Caco-2 (cell line): ENCODE results near the gene MOCS1. TPM values are rescaled to one million over a fixed set of nuclear protein-coding genes. Genes with fewer than 3 reads are reported as not detected.
A peak's percentile ranks its signal among the peaks of the same experiment; 100 is the strongest.

Experiments used
- BruUV-seq: library from RNA; stranded (reverse); fragments of 400-500 nt; replicated peaks from 2 replicates; lab custom pipeline; 2021; lab: Mats Ljungman, UMichigan
- CTCF ChIA-PET: fragments of 300-600 bp; sonication (Branson Sonifier 250); formaldehyde crosslinking; loops from one replicate; lab custom pipeline; 2022; ENCODE audit warnings: antibody characterized with exemption; lab: Charles Lee
- POLR2A ChIA-PET: fragments of 300-600 bp; sonication (Branson Sonifier 250); formaldehyde crosslinking; loops from one replicate; lab custom pipeline; 2022; ENCODE audit warnings: antibody characterized with exemption; lab: Charles Lee
- DNase-seq, 2 experiments: peaks; one replicate each; pipeline versions ENCODE4 v3.0.0 to v3.0.0-alpha.2; 2020 to 2022
- H3K27me3 ChIP-seq: replicated peaks from 2 replicates; pipeline ENCODE4 v1.6.0; 2011; ENCODE audit warnings: low read length; ENCODE audit not compliant: control insufficient read depth, insufficient read depth
- H3K36me3 ChIP-seq: 2 replicates; pipeline ENCODE4 v1.5.1; 2011; ENCODE audit warnings: low read length; ENCODE audit not compliant: control insufficient read depth, insufficient read depth
- H3K4me1 ChIP-seq: fragments of 250-450 bp; sonication (Bioruptor Pico); 2 replicates; pipeline ENCODE4 v1.5.1; 2020; ENCODE audit warnings: mild to moderate bottlenecking
- H3K4me3 ChIP-seq: 2 replicates; pipeline ENCODE4 v1.5.1; 2011; ENCODE audit warnings: low read depth, mild to moderate bottlenecking, control low read depth, low read length
- H3K9me3 ChIP-seq: fragments of 250-450 bp; sonication (Bioruptor Pico); 2 replicates; pipeline ENCODE4 v1.5.1; 2020; ENCODE audit warnings: mild to moderate bottlenecking, moderate library complexity
- H3K27ac Mint-ChIP-seq: one replicate; pipeline ENCODE4 v1.8.0; 2022; ENCODE audit warnings: mixed read lengths; ENCODE audit not compliant: unreplicated experiment
- H3K27me3 Mint-ChIP-seq: one replicate; pipeline ENCODE4 v1.8.0; 2022; ENCODE audit warnings: mixed read lengths; ENCODE audit not compliant: insufficient read depth, unreplicated experiment
- H3K36me3 Mint-ChIP-seq: one replicate; pipeline ENCODE4 v1.8.0; 2022; ENCODE audit warnings: mild to moderate bottlenecking, mixed read lengths; ENCODE audit not compliant: insufficient read depth, unreplicated experiment
- H3K4me1 Mint-ChIP-seq: one replicate; pipeline ENCODE4 v1.8.0; 2022; ENCODE audit warnings: low read depth, mixed read lengths; ENCODE audit not compliant: unreplicated experiment
- H3K4me3 Mint-ChIP-seq: one replicate; pipeline ENCODE4 v1.8.0; 2022; ENCODE audit warnings: mild to moderate bottlenecking, moderate library complexity, mixed read lengths; ENCODE audit not compliant: unreplicated experiment
- H3K9me3 Mint-ChIP-seq: one replicate; pipeline ENCODE4 v1.8.0; 2022; ENCODE audit warnings: mixed read lengths; ENCODE audit not compliant: unreplicated experiment
- intact Hi-C: fragments of 100-400 bp; cut with micrococcal nuclease; formaldehyde crosslinking; loops from one replicate; pipeline ENCODE4 v1.10.0; 2022; ENCODE audit not compliant: unreplicated experiment
- total RNA-seq: library from RNA; stranded (reverse); gene quantifications from 2 replicates; pipeline ENCODE4 v1.2.3, GENCODE V29; 2022
- TF ChIP-seq, protein P1 (sequence below), 2 experiments: fragments of 200-600 bp in 1 of 2; IDR thresholded peaks; 1 replicate in 1 of 2; 2 replicates in 1 of 2; pipeline versions ENCODE4 v1.5.1 to v1.8.0; 2011 to 2022; ENCODE audit warnings: antibody characterized with exemption in 1 of 2, control low read depth in 1 of 2, inconsistent platforms in 1 of 2, low read depth in 1 of 2, low read length in 1 of 2, mild to moderate bottlenecking in 1 of 2, moderate library complexity in 1 of 2; ENCODE audit not compliant: insufficient read depth in 1 of 2, severe bottlenecking in 1 of 2, unreplicated experiment in 1 of 2

The MOCS1 gene
- total RNA-seq, 1 experiment from 2014 or later: 44.7 TPM

- Mint-ChIP-seq H3K4me1 (peaks cover 33% of the 10 kb centered on the region), H3K36me3 (no peaks in the 10 kb centered on the region), H3K27ac (no peak overlapping the region), H3K27me3 (no peaks in the 10 kb centered on the region), H3K9me3 (peaks cover 16% of the 10 kb centered on the region), H3K4me3 (no peak overlapping the region)
- Histone ChIP-seq H3K4me3 (no peak overlapping the region), H3K27me3 (no peaks in the 10 kb centered on the region), H3K9me3 (peaks cover 4% of the 10 kb centered on the region), H3K36me3 (no peaks in the 10 kb centered on the region), H3K4me1 (peaks cover 38% of the 10 kb centered on the region)
- TF ChIP-seq, protein P1, sequence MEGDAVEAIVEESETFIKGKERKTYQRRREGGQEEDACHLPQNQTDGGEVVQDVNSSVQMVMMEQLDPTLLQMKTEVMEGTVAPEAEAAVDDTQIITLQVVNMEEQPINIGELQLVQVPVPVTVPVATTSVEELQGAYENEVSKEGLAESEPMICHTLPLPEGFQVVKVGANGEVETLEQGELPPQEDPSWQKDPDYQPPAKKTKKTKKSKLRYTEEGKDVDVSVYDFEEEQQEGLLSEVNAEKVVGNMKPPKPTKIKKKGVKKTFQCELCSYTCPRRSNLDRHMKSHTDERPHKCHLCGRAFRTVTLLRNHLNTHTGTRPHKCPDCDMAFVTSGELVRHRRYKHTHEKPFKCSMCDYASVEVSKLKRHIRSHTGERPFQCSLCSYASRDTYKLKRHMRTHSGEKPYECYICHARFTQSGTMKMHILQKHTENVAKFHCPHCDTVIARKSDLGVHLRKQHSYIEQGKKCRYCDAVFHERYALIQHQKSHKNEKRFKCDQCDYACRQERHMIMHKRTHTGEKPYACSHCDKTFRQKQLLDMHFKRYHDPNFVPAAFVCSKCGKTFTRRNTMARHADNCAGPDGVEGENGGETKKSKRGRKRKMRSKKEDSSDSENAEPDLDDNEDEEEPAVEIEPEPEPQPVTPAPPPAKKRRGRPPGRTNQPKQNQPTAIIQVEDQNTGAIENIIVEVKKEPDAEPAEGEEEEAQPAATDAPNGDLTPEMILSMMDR (IDR thresholded peaks at IDR 0.05; ENCODE audit: insufficient read depth in 1 of 2, low read depth in 1 of 2, low read length in 1 of 2, severe bottlenecking in 1 of 2, unreplicated experiment in 1 of 2): no peak
- CTCF ChIA-PET: no interaction called here
- POLR2A ChIA-PET: no interaction called here
- no TSS peak for BruUV-seq
- no peak for DNase-seq
- intact Hi-C loops: no loop called here
These were observed 31.5 kb upstream of the MOCS1 start for GRCh38 chr6:39965751-39966150.

- TF ChIP-seq, protein P1 (IDR thresholded peaks at IDR 0.05; ENCODE audit: insufficient read depth in 1 of 2, low read depth in 1 of 2, low read length in 1 of 2, severe bottlenecking in 1 of 2, unreplicated experiment in 1 of 2): no peak
- no TSS peak for BruUV-seq
These were observed 30.3 kb upstream of the MOCS1 start for GRCh38 chr6:39964530-39964929.

GRCh38 chr6:39964094-39964493, 29.8 kb upstream of the MOCS1 start:
- no peak for DNase-seq
- H3K27me3 Mint-ChIP-seq: no peaks in the 10 kb centered on the region
- CTCF ChIA-PET: no interaction called here
- H3K9me3 ChIP-seq: peaks cover 6% of the 10 kb centered on the region
- no peaks in the 10 kb centered on the region for H3K27me3 ChIP-seq
- peaks cover 38% of the 10 kb centered on the region for H3K4me1 ChIP-seq
- POLR2A ChIA-PET: no interaction called here
- H3K4me3 ChIP-seq: no peak overlapping the region
- no peaks in the 10 kb centered on the region for H3K36me3 Mint-ChIP-seq
- H3K4me1 Mint-ChIP-seq: peaks cover 34% of the 10 kb centered on the region
- intact Hi-C loops: loop anchor here (5.0 kb wide), 1 partner anchor 47 kb away; no protein-coding TSS in a partner anchor
- peaks cover 31% of the 10 kb centered on the region for H3K9me3 Mint-ChIP-seq
- no peaks in the 10 kb centered on the region for H3K36me3 ChIP-seq
- no TSS peak for BruUV-seq
- TF ChIP-seq, protein P1 (IDR thresholded peaks at IDR 0.05; ENCODE audit: insufficient read depth in 1 of 2, low read depth in 1 of 2, low read length in 1 of 2, severe bottlenecking in 1 of 2, unreplicated experiment in 1 of 2): no peak
- no peak overlapping the region for H3K27ac Mint-ChIP-seq
- peak overlapping the region; percentile 2 for H3K4me3 Mint-ChIP-seq

More at GRCh38 chr6:39964530-39964929, 30.3 kb upstream of the MOCS1 start:
- DNase-seq: no peak
- H3K4me1 Mint-ChIP-seq: peaks cover 34% of the 10 kb centered on the region
- Histone ChIP-seq H3K9me3 (peaks cover 5% of the 10 kb centered on the region), H3K36me3 (no peaks in the 10 kb centered on the region), H3K27me3 (no peaks in the 10 kb centered on the region), H3K4me3 (no peak overlapping the region), H3K4me1 (peaks cover 38% of the 10 kb centered on the region)
- H3K27me3 Mint-ChIP-seq: no peaks in the 10 kb centered on the region
- CTCF ChIA-PET: no interaction called here
- POLR2A ChIA-PET: no interaction called here
- H3K36me3 Mint-ChIP-seq: no peaks in the 10 kb centered on the region
- intact Hi-C loops: loop anchor here (5.0 kb wide), 1 partner anchor 47 kb away; no protein-coding TSS in a partner anchor
- peaks cover 27% of the 10 kb centered on the region for H3K9me3 Mint-ChIP-seq
- H3K27ac Mint-ChIP-seq: no peak overlapping the region
- H3K4me3 Mint-ChIP-seq: peak overlapping the region; percentile 2
